ENCODE data around the gene FRG2.
"Not testable (repeated sequence)": the region's sequence is repeated elsewhere in the genome, so short reads cannot be mapped to it uniquely, and the experiment has no call there.

Gene FRG2

DNA sequence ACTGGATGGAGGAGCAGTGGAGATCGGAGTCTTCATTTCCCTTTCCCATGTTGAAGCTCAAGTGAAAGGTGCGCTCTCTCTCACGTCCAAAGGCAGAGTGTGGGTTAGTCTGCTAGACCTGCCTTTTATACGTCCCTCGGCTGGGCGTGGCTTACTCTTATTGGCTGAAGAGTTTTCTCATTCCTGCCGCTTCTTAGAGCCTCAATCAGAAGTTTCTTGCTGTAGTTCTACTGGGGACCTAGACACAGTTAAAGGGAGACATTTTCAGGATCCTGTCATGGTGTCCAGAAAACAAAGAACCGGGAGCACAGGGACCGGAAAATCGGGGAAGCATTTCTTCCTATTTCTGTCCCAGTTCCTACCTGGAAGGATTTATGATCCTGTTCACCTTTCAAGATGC is at the start of gene FRG2:
Gene FRG2, minus strand, starts transcription at position 101 of the 400 bp plus-strand sequence. Its CDS starts 52 bp downstream, at position 49.
- DNase-seq (ENCODE audit: low spot score): not testable (repeated sequence)

DNA sequence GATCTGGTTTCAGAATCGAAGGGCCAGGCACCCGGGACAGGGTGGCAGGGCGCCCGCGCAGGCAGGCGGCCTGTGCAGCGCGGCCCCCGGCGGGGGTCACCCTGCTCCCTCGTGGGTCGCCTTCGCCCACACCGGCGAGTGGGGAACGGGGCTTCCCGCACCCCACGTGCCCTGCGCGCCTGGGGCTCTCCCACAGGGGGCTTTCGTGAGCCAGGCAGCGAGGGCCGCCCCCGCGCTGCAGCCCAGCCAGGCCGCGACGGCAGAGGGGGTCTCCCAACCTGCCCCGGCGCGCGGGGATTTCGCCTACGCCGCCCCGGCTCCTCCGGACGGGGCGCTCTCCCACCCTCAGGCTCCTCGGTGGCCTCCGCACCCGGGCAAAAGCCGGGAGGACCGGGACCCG is 41.3 kb upstream of the FRG2 start:
- DNase-seq (ENCODE audit: low spot score): not testable (repeated sequence)

DNA sequence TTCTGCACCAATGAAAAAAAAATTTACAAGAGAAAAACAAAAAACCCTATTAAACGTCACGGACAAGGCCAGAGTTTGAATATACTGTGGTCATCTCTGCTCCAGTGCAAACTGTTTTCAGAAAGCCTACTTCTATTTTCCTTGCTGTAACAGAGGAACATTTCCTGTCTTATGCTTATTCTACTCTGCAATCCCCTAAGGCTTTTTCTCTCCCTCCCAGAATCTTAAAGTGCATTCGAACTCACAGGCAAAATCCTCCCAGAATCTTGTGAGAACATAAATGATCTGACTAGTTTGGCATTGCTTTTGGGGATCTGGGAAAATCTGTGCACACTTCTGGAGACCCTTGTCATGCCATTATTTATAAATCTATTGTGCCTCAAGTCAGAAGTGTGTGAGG is 37.7 kb upstream of the FRG2 start:
- DNase-seq (ENCODE audit: low spot score): not testable (repeated sequence)

DNA sequence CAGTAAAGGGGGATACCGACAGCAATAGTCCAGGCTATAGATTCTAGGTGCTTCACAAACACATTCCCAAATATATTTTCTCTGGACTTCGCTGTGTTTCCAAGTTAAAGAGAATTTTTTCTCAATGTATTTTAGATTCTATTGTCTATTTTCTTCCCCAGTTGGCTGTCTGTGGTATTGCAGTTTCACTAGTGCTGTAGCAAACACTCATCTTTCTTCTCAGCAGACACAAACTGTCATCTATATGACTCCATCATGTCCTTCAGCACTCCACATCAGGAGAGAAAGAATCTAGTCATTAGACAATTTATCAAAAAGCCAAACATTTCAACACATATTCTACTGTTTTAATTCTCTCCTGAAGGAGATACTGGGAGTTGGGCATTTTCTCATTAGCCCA is 37.3 kb upstream of the FRG2 start, which contains the start of gene DBET:
Gene DBET, plus strand, starts transcription at position 161 of the 400 bp plus-strand sequence.
- not testable (repeated sequence) for DNase-seq (ENCODE audit: low spot score)

DNA sequence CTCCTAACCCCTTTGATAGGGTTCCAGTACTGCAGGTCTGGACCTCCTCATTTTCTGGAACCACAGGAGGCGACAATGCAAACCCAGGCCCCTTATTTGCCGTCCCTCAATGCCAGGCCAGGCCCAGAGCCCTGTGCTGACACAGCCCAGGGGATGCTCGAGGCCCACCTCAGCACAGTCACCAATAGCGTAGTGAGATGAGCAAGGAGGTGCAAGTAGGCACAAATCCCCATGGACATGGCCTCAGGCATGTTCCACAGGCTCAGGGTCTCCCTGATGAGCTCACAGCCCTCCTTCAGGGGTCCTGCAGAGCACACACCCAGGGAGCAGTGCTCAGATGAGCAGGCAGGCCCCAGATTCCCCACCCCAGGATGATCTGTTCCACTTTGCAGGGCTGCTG is 31.9 kb upstream of the FRG2 start:
- DNase-seq (ENCODE audit: low spot score): not testable (repeated sequence)

DNA sequence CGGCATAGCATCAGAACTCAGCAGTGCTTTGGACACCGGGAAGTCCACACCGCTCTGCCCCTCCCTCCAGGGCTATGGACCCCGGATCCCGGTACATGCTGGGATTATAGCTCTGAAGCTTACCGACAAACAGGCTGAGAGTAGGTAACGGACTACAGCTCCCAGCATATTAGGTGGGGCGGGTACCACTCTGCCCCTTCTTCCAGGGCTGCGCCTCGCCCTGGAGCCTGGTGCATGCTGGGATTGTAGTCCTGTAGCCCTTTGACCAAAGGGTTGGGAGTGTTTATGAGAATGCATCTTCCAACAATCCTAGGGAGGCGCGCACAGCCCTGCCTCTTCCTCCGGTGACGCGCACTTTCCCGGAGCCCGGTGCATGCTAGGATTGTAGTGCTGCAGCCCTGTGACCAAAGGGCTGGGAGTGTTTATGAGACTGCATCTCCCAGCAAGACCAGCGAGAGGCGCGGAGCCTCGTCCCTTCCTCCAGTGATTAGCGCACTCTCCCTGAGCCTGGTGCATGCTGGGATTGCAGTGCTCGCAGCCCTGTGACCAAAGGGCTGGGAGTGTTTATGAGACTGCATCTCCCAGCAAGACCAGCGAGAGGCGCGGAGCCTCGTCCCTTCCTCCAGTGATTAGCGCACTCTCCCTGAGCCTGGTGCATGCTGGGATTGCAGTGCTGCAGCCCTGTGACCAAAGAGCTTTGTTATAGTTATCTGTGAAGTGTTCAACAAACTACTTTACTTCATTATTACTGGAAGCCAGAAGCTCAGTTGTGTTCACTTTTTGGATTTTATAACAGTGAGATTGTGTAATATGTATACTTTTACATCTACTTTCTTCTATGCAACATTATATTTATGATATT is 22.6 kb upstream of the FRG2 start:
- not testable (repeated sequence) for DNase-seq (ENCODE audit: low spot score)

DNA sequence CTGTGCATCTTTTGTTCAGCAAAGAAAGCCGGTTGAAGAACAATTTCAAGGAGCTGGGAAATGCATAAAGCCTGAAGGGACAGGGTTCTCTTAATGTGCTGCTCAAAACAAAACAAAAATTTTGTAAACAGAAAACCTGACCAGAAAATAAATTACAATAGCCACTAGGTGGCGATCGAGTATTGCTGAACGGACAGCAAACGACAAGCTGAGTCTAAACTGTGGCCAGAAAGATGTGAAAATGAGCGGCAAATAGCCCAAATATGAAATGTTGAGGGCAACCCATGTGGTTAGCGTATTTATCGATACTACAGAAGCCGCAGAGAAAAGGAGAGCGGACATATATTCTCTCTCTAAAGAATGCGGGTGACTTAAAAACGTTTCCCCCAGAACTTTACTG is 20.6 kb upstream of the FRG2 start:
- DNase-seq (ENCODE audit: low spot score): not testable (repeated sequence)

DNA sequence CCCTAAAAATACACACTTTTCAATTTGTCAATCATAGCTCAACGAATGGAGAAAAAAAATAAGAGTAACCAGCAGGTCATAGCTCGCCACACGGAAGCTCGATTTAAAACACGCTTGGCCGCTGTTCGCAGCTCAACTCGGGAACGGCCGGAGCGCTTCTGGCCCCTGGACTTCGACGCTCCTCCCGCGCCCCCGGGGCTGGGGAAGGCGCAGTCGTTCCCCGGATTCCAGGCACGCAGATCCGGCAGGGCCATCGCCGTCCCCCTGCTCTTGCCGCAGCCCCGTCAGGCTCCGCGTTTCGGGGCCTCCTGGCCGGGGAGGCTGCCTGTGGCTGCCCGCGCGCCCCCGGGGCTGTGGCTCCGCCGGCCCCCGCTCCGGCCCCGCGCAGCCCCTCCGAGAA is 13.8 kb upstream of the FRG2 start:
- DNase-seq (ENCODE audit: low spot score): not testable (repeated sequence)

DNA sequence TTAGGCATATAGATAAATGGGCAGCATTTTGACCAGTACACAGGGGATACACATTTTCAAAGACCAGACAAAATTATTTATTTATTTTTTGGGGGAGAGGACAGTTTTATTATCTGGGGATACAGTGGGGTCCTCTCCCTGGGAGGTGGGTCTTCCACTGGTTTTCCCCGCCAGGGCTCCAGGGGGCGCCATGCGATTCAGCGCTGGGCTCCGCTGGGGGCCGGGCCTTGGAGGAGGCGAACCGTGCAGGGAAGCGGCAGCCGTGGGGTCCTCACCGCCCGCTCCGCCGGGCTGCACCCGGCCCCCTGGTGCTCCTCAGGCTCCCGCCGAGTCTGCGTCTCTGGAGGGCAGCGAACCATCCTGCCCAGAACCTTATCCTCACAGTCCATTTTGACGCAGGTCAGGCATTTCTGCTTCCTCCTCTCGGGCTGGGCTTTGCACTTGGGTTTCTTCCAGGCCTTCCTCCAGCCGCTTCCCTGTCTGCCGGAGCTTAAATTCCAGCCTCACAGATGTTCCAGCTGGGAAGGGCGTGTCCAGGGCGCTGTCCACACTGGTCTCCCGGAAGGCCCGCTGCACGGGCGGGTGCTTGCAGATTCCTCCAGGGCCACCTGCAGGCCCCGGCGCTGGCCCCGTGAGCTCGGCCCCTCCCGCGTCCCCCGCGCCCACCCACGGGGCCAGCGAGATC is 10.8 kb upstream of the FRG2 start:
- not testable (repeated sequence) for DNase-seq (ENCODE audit: low spot score)

DNA sequence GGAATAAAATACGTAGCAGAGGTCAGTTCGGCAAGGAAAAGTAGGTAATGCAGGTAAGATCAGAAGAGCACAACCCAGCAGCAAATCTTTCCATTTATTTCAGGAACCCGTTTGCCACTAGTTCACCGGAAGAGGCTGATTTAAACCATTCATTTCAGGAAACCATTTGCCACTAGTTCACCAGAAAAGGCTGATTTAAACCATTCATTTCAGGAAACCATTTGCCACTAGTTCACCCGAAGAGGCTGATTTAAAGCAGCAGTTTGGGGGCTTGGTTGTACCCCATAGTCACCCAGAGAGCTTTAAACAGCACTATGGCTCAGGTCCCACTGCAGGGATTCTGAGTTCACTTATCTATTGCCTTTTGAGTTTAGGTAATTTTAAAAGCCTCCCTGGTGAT is 4.2 kb upstream of the FRG2 start:
- DNase-seq (ENCODE audit: low spot score): not testable (repeated sequence)

DNA sequence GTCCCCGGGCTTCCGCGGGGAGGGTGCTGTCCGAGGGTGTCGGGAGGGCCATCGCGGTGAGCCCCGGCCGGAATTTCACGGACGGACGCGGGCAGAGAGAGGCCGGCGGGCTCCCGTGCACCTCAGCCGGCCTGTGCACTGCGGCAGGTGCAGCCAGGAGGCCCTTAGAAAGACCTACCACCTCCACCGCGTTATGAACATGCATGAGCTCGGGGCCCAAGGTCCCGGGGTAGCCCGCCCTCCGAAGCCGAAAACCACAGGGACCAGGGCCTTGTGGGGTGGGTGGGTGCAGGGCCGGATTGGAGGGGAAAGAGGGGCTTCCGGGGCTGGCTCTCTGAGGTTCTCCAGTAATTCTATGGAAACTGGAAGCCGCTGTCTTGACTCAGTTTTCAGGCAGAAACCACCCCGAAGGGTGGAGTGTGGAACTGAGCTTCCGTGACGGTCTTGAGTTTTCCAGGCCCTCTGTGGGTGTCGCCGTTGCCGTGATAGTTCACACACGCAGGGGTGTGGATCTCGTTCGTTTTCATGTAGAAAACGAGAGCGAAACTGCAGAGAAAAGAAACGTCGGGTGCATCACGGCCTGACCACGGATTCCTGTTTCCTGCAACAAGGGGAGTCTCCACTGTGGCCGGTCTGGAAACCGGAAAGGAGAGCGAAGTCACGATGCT is 4.3 kb downstream of the FRG2 start:
- DNase-seq (ENCODE audit: low spot score): not testable (repeated sequence)

DNA sequence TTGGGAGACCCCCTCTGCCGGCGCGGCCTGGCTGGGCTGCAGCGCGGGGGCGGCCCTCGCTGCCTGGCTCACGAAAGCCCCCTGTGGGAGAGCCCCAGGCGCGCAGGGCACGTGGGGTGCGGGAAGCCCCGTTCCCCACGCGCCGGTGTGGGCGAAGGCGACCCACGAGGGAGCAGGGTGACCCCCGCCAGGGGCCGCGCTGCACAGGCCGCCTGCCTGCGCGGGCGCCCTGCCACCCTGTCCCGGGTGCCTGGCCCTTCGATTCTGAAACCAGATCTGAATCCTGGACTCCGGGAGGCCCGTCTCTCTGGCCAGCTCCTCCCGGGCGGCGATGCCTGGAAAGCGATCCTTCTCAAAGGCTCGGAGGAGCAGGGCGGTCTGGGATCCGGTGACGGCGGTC is 5.1 kb downstream of the FRG2 start:
- DNase-seq (ENCODE audit: low spot score): not testable (repeated sequence)

DNA sequence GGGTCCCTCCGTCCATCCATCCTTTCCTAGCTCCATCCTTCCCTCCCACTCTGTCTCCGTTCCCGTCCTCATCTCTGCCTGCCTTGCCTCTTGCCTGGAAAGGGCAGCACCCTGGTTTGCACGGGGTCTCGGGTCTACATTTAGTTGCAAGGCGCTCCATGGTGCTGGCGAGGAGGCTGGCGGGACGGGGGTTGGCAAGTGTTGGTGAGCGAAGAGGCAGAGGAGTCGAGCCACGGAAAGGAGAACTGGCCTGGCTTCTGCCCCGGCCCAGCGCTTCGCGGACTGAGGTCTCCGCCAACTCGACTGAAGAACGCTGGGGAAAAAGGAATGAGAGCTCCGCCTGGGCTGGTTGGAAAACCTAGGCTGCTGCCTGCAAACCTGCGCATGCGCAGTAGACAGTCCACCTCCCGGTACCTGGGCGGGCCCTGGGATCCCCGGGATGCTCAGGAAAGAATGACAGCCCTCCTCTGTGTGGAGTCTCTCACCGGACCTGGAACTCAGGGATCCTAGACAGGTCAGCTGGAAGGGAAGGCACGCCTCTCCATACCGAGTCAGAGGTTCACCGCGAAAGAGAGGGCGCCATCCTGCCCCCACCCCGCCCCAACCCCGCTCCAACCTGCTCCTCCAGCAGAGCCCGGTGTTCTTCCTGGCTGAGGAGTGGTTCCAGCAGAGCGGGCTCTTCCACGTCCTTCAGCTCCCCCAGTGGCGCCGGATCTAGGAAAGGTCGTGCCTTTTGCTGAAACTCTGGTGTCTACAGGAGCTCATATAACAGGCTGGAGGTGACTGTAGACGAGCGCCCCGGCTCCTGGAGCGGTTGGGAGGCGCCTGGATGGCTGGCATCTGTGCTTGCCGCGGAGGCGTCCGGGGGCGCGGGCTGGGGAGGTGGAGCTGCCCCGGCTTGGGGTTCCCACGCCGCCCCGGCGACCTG is 6.0 kb downstream of the FRG2 start:
- no peak for DNase-seq (ENCODE audit: low spot score)

DNA sequence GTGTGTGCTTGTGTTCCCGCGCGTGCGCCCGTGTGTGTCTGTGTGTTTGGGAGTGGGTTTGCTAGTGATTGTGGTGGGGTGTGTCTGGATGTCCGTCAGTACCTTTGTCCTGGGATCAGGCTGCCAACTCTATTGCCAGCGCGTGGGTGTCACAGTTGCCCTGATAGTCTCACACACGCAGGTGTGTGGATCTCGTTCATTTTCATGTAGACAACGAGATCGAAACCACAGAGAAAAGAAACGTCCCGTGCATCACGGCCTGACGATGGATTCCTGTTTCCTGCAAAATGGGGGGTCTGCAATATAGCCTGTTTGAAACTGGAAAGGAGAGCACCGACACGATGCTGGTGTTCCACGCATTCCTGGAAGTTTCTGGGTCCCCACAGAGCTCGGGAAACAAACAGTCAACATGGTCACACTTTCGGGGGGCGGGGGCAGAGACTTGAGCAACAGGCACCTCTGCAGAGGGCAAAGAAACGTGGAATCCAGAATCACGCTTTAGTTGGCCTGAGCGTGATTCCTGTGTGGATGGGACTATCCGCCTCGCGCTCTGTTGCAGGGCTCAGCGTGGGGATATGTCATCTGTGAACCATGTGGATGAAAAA is 7.1 kb downstream of the FRG2 start:
- not testable (repeated sequence) for DNase-seq (ENCODE audit: low spot score)

DNA sequence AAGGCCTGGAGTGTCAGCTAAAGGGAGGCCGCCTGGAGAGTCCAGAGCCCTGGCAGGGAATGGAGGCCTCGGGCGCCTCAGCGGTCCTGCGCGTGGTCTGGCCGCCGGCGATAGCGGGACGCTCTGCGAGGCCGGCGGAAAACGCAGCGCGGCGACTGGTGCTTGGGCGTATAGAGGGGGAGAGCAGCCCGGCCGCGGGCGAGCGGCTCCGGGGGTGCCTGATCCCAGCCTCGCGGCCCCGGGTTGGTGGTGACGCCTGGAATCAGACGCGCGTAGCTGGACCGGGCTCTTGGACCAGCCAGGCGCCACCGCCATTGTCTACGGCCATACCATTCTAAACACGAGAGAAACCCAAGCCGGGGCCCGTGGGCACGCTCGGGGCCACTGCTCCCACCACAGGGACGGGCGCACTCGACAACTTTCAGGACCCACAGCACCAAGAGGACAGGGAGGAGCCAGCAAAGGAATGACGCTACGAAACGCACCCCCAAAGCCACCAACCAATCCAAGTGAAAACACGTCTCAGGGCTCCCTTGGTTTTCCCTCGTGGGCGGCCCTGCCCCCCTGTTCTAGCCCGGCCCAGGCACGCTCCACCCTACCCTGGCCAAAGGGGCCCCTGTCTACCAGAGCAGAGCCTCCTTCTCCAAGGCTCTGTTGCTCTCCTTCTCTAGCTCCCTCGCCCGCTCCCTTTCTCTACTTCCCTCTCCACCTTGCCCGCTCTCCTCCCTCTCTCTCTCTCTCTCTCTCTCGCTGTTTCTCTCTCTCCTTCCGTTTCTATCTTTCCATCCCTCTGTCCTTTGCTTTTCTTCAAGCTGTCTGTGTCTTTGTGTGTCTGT is 7.8 kb downstream of the FRG2 start:
- no peak for DNase-seq (ENCODE audit: low spot score)

DNA sequence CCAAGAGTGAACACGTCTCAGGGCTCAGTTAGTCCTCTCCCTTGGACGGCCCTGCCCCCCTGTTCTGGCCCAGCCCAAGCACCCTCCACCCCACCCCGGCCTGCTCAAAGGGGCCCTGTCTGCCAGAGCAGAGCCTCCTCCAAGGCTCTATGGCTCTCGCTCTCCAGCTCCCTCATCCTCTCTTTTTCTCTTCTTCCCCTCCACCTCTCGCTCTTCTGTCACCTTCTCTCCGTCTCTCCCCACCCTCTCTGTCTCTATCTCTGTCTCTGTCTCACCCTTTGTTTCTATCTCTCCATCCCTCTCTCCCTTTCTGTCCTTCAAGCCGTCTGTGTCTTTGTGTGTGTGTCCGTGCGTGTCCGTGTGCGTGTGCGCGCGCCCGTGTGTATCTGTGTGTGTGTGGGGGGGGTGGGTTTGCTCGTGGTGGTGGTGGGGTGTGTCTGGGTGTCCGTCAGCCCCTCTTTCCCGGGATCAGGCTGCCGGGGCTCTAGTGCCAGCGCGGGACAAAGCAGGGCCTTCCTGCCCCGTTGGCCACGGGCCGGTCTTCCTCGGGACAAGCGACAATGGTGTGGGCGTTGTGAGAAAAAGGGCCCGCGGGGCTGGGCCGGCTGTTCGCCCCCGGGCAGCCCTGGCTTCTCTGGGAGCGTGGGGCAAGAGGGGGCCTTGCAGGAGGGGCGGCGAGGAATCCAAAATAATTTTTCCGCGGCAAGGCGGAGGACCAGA is 8.7 kb downstream of the FRG2 start:
- no peak for DNase-seq (ENCODE audit: low spot score)

DNA sequence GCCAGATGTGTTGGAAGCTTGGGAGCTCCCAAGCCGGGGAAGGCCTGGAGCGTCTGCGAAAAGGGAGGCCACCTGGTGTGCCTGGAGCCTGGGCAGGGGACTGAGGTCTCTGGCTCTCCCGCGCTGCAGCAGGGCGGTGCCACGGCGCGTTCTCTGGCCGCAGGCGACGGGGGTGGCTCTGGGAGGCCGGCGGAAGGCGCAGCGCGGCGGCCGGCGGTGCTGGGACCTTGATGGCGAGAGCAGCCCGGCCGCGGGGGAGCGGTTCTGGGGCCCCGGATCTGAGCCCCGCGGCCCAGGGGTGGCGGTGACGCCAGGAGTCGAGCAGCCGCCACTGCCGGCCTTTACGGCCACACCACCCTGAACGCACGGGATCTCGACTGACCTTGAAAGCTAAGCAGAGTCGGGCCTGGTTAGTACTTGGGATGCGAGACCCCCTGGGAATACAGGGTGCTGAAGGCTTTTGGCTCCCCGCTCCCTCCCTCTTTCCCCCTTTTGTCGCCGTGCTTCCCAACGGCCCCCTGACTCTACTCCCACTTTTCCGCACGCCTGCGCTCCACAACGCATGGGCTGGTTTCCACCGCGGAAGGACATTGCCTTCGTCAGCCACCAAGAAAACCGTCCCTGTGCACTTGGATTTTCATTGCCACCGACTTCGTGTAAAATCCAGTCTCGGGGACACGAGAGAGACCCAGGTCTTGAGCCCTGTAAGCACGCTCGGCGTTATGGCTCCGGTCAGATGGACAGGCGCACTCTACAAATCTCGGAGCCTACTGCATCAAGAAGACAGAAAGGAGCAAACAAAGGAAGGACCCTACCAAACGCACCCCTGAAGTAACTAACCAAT is 9.5 kb downstream of the FRG2 start:
- DNase-seq (ENCODE audit: low spot score): no peak

Data from hematopoietic multipotent progenitor cell treated with erythropoietin and hydrocortisone succinate and interleukin-3 and kit ligand, for 15 days (in vitro differentiated cells).